ENCODE data around the gene FOXO1.
A peak's percentile ranks its signal among the peaks of the same experiment; 100 is the strongest.

Gene FOXO1

DNA sequence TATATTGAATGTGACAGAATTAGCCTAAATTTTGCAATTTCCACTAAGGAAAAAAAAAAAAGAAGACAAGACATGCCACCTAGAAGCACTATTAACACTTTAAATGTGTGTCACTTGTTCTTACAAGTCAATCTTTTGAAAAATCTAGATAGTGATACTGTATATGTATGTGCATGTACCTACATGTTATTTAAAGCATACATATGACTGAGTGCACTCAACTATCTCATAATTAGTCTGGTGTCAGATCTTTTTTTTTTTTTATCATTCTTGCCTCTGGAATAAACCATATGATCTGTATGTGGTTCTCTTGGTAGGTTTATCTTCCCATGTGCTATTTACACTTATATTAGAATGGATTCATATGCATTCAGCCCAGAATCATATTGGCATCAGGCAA lies 62.3 kb downstream of the FOXO1 start:
- no peak for DNase-seq

DNA sequence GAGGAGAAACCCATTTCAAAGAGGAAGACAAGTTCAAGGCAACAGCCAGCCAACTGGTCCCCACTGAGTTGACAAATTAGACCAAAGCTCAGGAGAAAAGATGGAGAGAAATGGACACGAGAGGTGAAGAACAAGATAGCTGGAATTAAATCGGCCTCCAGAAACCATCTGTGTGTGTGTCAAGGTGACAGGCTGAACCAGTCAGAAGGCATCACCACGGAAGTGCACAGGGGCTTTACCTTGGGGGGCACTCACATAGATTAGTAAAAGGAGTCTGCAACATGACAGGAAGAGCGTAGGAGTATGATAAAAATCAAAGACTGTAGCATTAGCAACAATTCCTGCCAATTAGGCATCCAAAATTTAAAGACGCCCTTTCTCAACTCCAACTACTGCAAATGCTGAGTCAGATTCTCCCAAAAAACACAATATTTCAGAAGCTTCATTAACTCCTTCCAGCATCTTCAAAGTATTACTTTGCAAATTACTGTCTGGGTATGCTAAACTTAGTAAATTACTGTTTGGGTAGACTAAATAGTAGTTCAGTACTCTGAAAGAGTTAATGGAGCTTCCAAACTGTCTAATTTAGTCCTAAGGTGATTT lies 66.2 kb downstream of the FOXO1 start:
- DNase-seq = no peak

DNA sequence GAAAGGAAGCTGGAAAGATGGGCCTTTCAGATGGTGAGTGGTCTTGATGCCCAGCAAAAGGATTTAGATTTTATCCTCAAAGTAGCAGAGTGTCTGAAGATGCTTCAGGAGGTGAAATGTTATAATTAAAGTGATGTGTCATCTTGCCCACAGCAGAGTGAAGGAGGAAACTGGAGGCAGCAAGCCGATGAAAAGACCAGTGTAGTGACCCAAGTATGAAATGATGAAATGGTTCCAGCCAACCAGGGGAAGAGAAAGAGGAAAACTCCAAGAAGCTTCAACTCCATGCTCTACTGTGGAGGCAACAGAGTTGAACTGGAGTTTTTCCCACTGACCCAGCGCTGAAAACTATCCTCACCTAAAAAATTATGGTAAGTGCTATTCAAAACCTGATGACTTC lies 66.7 kb downstream of the FOXO1 start:
- no peak for DNase-seq

DNA sequence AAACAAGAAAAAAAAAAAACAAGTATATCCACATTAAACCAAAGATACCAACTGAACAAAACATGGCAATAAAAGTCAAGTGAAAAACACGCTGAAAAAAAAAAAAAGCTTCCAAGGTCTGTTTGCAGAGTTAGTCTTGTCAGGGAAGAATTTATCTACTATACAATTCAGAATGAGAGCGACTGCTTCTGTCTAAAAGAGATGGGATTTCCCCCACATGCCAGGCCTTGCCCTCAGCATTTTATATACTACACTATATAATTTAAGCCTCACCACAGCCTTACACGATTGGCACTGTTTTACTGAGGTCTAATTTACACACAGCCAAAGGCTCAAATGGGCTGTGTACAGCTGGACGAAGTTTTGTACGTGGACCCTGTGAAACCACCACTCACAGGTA lies 67.3 kb downstream of the FOXO1 start:
- no peak for DNase-seq

DNA sequence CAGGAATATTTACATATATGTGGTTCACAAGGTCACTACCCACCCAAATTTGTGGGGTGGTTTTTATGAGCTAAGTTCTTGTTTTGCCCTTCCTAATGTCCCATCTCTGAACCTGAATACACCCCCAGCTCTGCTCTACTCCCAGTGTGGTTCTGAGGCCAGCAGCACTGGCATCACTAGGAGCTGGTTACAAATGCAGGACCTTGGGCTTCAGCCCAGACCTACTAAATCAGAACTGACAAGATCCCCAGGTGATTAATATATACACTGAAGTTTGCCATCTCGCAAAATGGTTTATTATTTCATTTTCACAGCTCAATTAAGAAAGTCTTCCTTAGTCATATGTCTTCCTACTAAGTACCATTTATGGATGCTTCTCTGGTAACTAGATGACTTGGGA lies 67.9 kb downstream of the FOXO1 start:
- DNase-seq = no peak

DNA sequence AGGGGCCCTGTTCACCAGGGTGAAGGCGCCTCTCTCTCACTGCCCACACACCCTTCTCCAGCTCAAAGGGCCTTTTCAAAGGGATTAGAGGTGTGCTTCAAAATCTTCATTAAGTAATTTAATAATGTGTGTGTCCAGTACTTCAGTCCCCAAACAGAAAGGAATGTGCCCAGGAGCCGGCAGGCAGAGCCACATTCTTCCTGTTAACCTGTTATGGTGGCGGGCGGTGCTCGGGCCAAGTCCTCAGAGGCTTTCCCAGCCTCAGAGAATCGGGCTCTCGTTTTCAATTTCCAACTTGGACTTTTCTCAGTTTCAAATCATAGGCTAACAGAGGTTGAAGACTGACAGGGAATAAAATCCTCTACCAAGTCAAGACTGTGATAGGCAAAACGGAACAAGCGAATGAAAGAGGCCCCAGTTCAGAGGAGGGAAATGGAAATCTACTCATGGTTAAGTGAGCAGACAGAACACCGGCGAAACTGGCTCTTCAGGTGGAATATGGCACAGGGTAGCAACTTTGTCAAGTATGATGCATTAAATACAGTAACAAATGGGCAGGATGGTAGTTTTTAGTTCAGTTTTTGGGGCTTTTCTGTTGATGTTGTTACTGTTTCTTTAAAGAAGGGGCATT lies 68.6 kb downstream of the FOXO1 start:
- no peak for DNase-seq

DNA sequence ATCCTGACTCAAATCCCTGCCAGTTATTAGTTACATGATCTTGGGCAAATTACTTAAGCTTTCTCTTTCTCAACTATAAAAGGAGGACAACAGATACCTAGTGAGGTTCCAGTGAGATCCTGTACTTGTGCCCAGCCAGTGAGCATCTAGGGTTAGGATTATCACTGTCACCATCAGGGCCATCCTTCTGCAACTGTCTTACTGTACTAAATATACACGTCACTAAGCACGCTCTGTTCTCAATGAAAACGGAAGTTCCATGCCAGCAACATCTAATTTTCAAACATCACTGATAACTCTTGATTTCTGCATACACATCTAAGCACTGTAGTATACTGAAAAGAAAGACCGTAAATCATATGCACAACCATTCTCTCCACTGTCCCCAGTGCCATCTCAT lies 70.0 kb downstream of the FOXO1 start:
- DNase-seq = no peak

DNA sequence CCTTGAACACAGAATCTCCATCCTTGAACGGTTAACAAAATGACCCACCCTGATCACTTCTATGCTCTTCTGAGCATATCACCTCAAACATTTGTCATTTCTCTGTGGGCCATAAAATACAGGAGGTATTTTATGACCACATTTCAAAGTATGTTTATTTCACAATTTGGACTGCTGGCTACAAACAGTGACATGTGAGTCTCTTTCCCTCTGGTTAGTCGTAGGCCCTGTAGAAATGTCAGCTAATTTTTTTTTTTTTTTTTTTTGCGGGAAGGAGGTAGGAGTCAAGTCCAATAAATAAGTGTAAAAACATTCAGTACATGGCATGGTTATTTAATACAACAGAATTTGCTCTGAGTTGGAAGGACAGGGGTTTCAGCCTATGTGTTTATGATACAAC lies 70.7 kb downstream of the FOXO1 start:
- DNase-seq = no peak

DNA sequence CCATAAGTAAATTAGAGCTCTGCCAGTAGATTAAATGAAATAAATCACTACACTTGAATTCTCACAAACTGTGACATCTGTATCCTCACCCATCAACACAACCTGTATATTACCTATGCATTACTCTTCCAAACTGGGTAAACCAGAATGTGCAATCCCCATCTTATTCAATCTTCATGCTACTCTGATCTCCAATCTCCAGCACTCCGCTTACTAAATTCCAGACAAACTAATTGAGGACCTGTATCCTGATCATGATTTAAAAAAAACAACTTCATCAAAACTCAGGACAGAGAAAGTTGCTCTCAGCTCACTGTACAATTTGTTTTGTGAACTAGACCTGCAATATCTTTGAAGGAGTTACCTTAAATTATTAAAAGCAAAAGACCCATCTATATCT lies 74.4 kb downstream of the FOXO1 start:
- DNase-seq = no peak

DNA sequence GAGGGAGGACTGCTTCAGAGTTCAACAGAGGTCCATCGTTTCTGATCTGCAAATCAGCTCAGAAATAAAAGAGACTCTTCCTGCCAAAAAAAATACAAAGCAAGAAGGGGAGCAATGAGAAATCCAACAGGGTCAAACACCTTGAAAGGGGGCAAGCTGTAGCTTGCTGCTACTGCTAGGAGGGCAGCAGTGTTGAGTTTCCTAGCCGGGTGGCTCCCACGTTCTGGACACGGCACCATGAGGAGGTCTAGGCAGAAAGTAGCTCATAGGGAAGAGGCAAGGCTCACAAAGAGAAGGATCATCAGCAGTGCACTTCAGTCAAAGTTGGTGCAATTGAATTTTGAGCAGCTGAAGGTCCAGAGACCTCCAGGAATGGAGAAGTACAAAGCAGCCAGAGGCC lies 75.3 kb downstream of the FOXO1 start:
- no peak for DNase-seq

DNA sequence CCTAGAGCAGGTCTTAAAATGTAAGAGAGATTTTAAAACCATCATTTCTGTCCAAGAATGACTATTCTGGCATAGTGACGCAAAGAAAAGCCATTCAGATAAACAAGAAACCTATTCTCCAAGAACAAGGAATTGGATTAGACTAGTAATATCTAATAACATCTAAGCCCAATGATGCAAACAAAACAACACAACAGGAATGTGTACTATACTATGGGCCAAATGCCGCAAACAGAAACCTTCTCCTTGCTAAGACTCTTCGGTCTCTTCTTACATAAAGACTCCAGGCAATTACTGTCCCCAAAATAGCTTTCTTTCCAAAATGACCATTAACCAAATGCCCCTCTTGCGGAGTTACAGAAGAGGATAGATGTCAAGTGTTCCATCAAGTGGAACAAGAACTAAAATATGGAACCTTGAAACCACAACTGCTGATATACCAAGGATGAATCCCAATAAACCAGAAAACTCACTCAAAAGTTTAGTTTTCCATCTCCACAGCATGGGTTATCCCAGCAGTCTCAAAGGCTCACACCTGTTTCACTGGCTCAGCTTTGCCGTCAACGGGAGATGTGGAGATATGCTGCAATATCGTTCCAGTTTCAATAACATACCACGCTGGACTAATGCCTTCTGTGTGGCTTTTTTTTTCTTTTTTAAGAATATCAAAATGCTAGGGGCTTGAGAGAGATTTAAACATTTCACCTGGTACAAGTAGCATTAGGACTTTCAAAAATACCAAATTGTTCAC lies 76.2 kb downstream of the FOXO1 start:
- DNase-seq = no peak

DNA sequence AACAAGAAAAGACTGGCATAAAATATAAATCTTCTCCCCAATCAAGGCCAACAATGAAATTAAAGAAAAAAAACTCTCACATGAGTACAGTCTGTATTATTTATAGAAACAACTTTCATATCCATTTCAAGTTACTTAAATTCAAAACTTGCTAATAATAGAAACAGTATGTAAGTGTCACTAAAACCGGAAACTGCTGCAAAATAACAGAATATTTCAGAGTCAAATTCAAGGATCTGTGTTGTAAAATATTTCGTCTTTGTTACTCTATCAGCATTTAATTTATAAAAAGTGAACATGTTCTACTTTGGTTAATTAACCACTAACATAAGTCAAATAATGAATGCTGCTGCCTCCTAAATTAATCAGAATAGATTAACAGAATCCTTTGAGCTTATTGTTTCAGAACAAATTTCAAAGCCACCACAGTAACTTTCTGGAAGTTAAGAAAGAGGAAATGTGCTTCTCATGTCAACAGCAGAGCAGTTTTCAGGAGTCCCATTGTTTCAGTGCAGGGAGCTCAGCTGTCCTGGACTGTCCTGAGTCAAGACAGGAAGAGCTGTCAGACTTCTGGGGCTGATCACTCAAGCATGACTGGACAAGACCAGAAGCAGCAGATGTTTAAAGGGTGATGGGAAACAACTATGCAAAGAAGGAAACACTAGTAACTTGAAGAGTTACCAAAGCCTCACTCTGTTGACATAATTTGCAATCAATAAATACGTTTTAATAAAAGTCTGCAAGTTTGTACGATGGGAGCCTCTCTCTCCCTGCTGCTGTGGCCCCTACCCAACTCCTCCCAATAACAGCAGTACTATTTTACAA lies 76.9 kb downstream of the FOXO1 start:
- DNase-seq = no peak

DNA sequence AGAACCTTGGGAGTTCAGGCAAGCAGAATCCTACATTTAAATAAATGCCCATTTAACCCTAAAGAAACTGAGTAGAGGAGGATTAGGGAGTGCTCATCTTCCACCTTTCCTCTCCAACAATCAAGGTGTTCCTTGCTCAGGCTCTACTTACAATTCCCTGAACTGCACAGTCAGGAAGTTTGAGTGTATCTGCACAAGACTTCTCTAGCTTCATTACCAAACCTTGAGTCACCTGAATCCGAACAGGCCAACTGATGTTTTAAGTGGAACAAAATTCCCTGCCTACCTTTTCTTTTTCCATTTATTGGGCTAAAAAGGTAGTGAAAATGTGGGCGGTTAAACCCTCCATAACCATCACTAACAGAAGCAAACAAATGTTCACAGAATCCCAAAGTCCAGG lies 78.3 kb downstream of the FOXO1 start:
- DNase-seq = no peak

DNA sequence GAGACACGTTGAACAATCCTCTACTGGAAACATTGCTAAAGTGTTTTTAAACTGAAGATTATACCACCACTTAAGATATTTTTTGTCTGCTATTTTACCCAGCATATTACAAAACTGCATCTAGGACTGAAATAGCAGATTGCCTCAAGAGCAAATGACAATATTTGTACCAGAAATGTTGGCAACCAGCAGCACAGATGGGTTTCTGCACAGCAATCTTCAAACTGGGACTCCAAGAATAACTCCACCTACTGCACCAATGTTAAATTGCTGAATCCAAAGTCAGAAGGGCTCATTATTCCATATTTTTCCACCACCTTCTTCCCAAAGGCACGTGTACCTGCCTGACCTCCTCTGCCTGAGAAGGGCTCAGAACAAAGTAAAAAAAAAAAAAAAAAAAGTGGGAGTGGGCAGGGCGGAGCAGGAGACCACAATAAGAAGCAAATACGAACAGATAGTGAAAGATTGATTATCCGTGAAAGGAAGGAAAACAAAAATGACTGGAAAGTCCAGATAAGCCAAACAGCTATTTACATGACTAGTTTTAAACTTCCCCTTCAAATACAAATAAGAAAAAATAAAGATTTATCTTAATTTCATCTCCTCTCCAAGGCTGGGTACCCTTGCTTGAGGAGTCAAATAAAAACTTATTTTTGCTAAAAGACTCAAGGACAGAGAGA lies 79.4 kb downstream of the FOXO1 start:
- DNase-seq = no peak

DNA sequence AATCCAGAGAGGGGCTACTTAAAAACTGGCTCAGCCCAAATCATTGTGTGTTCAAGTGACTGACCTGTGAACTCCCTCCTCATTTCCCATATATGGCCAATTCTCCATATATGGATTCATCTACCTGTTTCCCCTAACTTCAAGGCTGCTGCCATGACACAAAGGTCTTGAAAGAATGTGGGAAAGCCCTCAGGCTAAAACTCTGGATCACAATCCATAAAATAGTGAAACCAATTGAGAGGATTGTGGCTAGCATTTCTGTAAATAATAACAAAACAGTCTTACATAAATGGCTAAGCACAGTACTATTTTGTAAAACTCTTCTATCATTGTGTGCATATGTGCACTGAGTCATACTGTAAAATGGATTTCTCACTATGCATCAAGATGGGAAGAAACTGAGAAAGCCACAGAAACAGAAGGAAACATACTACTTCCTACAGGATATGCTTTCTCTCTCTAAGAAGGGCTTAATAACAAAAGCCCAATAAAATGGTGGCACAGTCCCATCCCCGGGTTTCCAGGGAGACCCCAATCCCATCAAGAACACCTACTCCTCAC lies 80.5 kb downstream of the FOXO1 start:
- peak; percentile 22 for DNase-seq

DNA sequence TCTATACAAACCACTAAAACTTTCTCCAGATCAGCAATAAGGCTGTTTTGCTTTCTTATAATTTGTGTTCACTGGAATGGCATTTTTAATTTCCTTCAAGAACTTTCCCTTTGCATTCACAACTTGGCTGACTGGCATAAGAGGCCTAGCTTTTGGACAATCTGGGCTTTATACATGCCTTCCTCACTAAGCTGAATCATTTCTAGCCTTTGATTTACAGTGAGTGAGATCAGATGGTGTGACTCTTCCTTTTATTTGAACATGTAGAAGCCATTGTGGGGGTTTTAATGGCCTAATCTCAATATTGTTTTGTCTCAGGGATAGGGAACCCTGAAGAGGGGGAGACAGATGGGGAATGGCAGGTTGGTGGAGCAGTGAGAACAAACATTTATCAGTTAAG lies 82.7 kb downstream of the FOXO1 start:
- DNase-seq = no peak

DNA sequence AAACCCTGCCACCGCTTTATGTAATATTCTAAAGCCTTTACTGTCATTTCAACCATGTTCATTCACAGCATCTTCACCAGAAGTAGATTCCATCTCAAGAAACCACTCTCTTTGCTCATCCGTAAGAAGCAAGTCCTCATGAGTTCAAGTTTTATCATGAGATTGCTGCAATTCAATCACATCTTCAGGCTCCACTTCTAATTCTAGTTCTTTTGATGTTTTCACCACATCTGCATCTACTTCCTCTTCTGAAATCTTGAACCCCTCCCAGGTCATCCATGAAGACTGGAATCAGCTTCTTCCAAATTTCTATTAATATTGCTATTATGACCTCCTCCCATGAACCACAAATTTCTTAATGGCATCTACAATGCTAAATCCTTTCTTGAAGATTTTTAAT lies 83.9 kb downstream of the FOXO1 start:
- no peak for DNase-seq

DNA sequence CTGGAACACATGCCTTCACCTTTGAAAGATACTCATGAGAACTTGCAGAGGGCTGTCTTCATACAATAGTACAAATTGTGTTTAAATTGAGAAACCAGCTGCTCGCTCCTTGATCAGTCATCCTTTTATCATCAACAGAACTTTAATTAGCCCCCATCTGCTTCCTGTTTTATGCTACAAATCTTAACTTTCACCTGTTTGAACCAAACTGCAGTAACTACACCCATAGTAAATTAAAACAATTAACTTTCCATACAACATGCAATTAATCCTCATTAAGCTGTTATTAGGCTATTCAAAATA lies 85.2 kb downstream of the FOXO1 start:
- DNase-seq = no peak

DNA sequence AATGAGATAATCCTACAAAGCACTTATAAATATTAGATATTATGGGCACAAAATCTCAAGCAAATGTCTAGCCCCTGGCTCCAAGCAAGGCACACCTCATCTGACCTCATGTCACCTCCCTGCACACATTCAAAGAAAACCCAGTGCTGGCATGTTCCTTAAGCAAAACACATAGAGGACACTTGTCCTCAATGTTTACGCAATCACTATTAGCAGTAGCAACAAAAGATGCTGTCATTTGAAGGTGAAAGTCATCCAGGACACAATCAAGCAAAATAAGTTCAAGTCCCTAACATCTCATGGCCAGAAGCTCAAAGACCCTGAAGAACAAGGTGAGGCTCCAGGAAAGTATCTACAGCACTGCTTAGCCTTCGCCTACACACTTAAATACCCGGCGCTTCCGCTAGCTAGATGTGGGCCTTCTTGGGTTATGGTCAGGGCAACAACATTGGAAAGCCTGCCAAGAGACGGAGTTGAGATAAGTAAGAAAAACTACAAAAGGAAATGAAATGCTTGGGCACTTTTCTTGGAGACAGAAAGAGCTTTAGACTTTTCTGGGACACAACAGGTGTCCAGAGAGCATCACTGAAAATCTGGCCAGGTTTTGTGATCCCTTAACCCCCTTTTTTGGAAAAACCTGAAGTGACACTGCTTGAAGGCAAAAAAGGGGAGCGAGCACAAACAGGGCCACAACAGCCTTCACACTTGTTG lies 85.7 kb downstream of the FOXO1 start:
- DNase-seq = no peak

DNA sequence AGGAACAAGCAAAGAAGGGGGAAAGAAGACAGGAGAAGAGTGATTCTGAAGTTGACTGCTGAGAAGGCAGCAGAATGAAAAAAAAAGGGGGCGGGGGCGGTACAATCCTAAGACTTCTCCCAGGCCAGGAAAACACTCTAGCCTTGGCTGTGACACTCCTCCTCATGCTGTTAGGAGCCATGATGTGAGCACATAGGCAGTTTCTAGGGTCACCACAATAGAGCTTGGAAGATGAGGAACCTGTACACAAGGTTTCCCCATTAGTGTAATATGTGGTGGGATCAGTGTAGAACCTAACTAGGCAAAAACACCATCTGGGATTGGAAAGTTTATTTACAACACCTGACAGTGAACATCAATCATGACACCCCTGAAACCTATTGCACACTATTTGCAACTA lies 86.9 kb downstream of the FOXO1 start:
- DNase-seq = no peak

DNA sequence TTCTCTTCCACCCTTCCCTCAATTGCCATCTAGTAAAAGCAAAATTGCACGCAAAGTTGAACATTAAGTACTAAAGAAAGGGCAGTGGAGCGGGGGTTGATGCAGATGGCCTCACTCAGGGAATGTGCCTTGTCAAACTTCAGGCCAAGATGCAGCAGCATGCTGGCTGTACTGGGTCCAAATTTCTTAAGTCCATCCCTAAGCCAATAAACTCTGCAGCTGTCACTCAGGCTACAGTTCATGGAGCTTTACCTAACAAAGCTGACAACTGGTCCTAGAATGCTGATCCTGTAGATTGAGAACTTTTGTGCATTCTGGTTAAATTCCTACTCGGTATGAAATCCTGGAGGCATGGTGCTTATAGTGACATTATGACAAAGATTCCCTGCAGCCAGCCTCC lies 88.4 kb downstream of the FOXO1 start:
- no peak for DNase-seq

DNA sequence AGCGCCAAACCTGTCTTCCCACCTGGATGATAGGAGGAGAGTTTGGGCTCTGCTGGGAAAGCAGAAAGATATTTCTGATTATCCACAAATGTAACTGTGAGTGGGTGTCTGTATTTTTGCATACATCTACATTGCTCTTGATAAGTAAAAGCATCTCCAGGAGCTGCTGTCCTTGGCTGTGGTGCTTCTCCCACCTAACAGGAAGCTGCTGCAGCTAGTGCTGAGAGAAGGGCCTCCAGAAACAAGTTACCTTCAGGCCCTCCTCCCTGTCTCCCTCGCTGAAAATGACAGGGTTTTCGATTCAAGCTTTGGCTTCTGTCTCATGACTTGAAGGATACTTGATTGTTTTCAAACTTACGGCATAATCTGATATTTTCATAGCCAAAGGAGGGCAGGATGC lies 90.1 kb downstream of the FOXO1 start:
- no peak for DNase-seq
